HepG2 (cell line): ENCODE data around the gene APRT. TPM values are rescaled to one million over a fixed set of nuclear protein-coding genes. Genes with fewer than 3 reads are reported as not detected.

ENCODE experiments used
- MIER2 ChIP-seq: IDR thresholded peaks from 2 replicates; pipeline ENCODE4 v1.6.1; 2016; ENCODE audit warnings: missing biosample characterization, missing genetic modification reagents
- U2AF1 ChIP-seq: fragments of 200-400 bp; formaldehyde crosslinking; optimal IDR thresholded peaks from 2 replicates; pipeline ENCODE3; 2017; ENCODE audit warnings: mild to moderate bottlenecking, low read depth, low read length
- ZNF432 ChIP-seq: sonication (generic); formaldehyde crosslinking; IDR thresholded peaks from 2 replicates; pipeline ENCODE4 v1.5.0; 2020; ENCODE audit warnings: missing genetic modification reagents, mild to moderate bottlenecking, borderline replicate concordance
- polyA plus RNA-seq, 8 experiments: library from polyadenylated mRNA; depleted of rRNA in 3 of 8; stranded (reverse) in 7 of 8; unstranded in 1 of 8; fragments of >200 nt; fragmentation: Illumina TruSeq in 4 of 8; extraction: Trizol in 4 of 8; gene quantifications; 2 replicates each; pipeline versions ENCODE4 v1.2.1 to v1.2.3, GENCODE V29; 2011 to 2016; ENCODE audit warnings: low read depth in 4 of 8, missing spikeins in 1 of 8, mixed read lengths in 1 of 8; ENCODE audit not compliant: insufficient read depth in 1 of 8
- total RNA-seq, 5 experiments: library from RNA; depleted of rRNA; stranded (reverse); fragments of >200 nt; fragmentation: Illumina TruSeq; extraction: Trizol; gene quantifications; 2 replicates each; pipeline ENCODE4 v1.2.3, GENCODE V29; 2016; ENCODE audit warnings: low read depth in 1 of 5
- TF ChIP-seq, protein P1 (sequence below), 2 experiments: fragments of 450-650 bp in 1 of 2; sonication (generic) in 1 of 2; formaldehyde crosslinking in 1 of 2; IDR thresholded peaks; 2 replicates each; pipeline versions ENCODE4 v1.6.1 to v1.8.0; 2016 to 2022; ENCODE audit warnings: antibody characterized with exemption in 1 of 2, mild to moderate bottlenecking in 1 of 2, missing genetic modification reagents in 1 of 2
- TF ChIP-seq, protein P2 (sequence below): sonication (generic); formaldehyde crosslinking; IDR thresholded peaks from 2 replicates; pipeline ENCODE4 v1.4.0; 2020; ENCODE audit warnings: mild to moderate bottlenecking, missing genetic modification reagents

APRT gene
- total and polyA plus RNA-seq, 2 of the 13 experiments (the other 11 are each of a cell fraction or from before 2014, with no cell fraction given): 155 to 242 TPM

DNA sequence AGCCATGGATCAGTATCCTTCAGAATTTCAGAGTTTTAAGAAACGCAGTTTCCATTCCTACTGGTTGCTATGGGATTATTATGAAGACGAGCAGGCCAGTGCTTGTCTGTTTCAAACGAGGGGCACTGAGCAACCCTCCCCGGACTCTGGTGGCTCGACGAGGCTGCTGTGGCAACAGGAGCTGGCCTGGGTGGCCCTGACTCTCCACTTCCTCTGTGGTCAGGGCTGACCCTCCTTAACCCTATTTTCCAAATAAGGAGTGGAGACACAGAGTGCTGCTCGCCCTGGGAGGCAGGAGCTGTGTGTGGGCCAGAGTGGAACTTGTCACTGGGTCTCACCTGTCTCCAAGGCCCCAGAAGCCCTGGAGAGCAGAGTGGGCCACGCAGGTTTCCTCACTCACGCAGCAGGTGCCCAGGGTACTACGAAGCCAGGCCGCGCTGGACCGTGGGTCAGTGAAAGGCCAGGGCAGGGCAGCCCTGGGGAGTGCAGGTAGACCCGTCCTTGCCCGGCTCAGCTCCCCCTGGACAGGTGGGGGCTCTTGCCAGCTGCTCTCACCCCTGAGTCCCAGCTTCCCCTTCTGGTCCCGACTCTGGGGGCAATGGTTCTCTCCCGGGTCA is 41.7 kb upstream of the APRT start (continued):
- TF ChIP-seq, protein P1, sequence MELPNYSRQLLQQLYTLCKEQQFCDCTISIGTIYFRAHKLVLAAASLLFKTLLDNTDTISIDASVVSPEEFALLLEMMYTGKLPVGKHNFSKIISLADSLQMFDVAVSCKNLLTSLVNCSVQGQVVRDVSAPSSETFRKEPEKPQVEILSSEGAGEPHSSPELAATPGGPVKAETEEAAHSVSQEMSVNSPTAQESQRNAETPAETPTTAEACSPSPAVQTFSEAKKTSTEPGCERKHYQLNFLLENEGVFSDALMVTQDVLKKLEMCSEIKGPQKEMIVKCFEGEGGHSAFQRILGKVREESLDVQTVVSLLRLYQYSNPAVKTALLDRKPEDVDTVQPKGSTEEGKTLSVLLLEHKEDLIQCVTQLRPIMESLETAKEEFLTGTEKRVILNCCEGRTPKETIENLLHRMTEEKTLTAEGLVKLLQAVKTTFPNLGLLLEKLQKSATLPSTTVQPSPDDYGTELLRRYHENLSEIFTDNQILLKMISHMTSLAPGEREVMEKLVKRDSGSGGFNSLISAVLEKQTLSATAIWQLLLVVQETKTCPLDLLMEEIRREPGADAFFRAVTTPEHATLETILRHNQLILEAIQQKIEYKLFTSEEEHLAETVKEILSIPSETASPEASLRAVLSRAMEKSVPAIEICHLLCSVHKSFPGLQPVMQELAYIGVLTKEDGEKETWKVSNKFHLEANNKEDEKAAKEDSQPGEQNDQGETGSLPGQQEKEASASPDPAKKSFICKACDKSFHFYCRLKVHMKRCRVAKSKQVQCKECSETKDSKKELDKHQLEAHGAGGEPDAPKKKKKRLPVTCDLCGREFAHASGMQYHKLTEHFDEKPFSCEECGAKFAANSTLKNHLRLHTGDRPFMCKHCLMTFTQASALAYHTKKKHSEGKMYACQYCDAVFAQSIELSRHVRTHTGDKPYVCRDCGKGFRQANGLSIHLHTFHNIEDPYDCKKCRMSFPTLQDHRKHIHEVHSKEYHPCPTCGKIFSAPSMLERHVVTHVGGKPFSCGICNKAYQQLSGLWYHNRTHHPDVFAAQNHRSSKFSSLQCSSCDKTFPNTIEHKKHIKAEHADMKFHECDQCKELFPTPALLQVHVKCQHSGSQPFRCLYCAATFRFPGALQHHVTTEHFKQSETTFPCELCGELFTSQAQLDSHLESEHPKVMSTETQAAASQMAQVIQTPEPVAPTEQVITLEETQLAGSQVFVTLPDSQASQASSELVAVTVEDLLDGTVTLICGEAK (IDR thresholded peaks at IDR 0.05): no peak
- TF ChIP-seq, protein P1 (CRISPR knock-in tag; IDR thresholded peaks at IDR 0.05): no peak
- TF ChIP-seq MIER2 (CRISPR knock-in tag) (no peak), ZNF432 (no peak), U2AF1 (no peak)
- TF ChIP-seq, protein P2, sequence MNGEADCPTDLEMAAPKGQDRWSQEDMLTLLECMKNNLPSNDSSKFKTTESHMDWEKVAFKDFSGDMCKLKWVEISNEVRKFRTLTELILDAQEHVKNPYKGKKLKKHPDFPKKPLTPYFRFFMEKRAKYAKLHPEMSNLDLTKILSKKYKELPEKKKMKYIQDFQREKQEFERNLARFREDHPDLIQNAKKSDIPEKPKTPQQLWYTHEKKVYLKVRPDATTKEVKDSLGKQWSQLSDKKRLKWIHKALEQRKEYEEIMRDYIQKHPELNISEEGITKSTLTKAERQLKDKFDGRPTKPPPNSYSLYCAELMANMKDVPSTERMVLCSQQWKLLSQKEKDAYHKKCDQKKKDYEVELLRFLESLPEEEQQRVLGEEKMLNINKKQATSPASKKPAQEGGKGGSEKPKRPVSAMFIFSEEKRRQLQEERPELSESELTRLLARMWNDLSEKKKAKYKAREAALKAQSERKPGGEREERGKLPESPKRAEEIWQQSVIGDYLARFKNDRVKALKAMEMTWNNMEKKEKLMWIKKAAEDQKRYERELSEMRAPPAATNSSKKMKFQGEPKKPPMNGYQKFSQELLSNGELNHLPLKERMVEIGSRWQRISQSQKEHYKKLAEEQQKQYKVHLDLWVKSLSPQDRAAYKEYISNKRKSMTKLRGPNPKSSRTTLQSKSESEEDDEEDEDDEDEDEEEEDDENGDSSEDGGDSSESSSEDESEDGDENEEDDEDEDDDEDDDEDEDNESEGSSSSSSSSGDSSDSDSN (CRISPR knock-in tag): no peak
- TF ChIP-seq, all 625 proteins: peak for 0
